NT2/D1 (cell line): ENCODE measurements around the gene SASS6.

Experiments used
- DNase-seq: peaks from one replicate; pipeline ENCODE4 v3.0.0-alpha.2; 2011; ENCODE audit warnings: low read depth, low spot score
- H3K27me3 ChIP-seq: 2 replicates; pipeline ENCODE4 v1.6.0; 2011; ENCODE audit warnings: mild to moderate bottlenecking; ENCODE audit not compliant: insufficient read length, insufficient read depth
- H3K36me3 ChIP-seq: 2 replicates; pipeline ENCODE4 v1.6.1; 2011; ENCODE audit warnings: mild to moderate bottlenecking, low read length, mixed read lengths; ENCODE audit not compliant: insufficient read depth, insufficient read length
- H3K4me1 ChIP-seq: 2 replicates; pipeline ENCODE4 v1.5.1; 2011; ENCODE audit not compliant: insufficient read depth, insufficient read length
- H3K4me3 ChIP-seq: 2 replicates; pipeline ENCODE4 v1.5.1; 2011; ENCODE audit warnings: low read depth; ENCODE audit not compliant: insufficient read length
- H3K9ac ChIP-seq: 2 replicates; pipeline ENCODE4 v1.6.0; 2011; ENCODE audit warnings: low read depth; ENCODE audit not compliant: insufficient read length
- H3K9me3 ChIP-seq: 2 replicates; pipeline ENCODE4 v1.5.1; 2011; ENCODE audit warnings: mild to moderate bottlenecking, low read length; ENCODE audit not compliant: insufficient read depth
- SUZ12 ChIP-seq: IDR thresholded peaks from 2 replicates; pipeline ENCODE4 v1.6.1; 2011; ENCODE audit not compliant: insufficient read length, insufficient read depth; ENCODE audit errors: extremely low read depth
- YY1 ChIP-seq: IDR thresholded peaks from 2 replicates; pipeline ENCODE4 v1.6.1; 2011; ENCODE audit not compliant: insufficient read length, insufficient read depth
- ZNF274 ChIP-seq: IDR thresholded peaks from 2 replicates; pipeline ENCODE4 v1.6.1; 2011; ENCODE audit warnings: mild to moderate bottlenecking, low read depth, low read length

The SASS6 gene, protein sequence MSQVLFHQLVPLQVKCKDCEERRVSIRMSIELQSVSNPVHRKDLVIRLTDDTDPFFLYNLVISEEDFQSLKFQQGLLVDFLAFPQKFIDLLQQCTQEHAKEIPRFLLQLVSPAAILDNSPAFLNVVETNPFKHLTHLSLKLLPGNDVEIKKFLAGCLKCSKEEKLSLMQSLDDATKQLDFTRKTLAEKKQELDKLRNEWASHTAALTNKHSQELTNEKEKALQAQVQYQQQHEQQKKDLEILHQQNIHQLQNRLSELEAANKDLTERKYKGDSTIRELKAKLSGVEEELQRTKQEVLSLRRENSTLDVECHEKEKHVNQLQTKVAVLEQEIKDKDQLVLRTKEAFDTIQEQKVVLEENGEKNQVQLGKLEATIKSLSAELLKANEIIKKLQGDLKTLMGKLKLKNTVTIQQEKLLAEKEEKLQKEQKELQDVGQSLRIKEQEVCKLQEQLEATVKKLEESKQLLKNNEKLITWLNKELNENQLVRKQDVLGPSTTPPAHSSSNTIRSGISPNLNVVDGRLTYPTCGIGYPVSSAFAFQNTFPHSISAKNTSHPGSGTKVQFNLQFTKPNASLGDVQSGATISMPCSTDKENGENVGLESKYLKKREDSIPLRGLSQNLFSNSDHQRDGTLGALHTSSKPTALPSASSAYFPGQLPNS

DNA sequence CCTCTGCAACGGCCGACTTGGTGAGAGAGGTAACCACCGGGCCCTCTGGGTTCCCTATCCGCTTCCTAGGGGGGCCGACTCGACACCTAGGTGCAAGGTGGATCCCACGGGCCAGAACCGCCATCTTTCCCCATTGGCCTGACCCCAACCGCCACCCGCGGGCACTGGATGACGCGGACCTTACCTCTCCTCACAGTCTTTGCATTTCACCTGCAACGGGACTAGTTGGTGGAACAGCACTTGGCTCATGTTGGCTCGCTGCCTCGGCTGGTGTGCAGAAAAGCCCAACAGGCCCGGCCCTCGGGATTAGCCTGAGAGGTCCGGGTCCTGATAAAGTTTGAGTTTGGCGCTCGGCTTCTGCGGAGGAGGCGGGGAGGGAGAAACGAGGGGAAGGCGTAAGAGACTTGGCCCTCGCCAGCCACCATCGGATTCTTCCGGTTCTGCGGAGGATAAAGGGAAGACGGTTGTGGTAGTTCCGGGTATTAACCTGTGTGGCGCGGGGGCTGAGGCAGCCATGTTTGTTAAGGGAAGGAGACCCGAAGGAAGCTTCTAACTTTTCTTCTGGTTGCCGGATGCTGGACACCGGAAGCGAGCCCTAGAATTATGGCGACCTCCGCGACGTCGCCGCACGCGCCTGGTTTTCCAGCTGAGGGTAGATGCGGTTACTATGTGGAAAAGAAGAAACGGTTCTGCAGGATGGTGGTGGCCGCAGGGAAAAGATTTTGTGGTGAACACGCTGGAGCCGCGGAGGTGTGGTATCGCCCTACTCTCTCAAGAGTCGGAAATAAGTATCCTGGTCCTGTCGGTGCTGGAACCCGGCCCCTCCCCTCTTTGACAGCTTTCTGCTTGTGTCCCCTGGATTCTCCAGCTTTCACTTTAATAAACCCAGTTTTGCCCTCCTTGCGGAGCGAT lies at the start of gene SASS6, which contains the start of gene TRMT13:
Gene SASS6, minus strand, starts transcription at position 365 of the 912 bp plus-strand sequence. Its CDS starts 116 bp downstream, at position 249.
Gene TRMT13, plus strand, starts transcription at position 598 of the 912 bp plus-strand sequence. Its CDS starts 6 bp downstream, at position 604.
- Histone ChIP-seq H3K36me3 (peaks cover 14% of the 10 kb centered on the region), H3K4me1 (no peaks in the 10 kb centered on the region)

DNA sequence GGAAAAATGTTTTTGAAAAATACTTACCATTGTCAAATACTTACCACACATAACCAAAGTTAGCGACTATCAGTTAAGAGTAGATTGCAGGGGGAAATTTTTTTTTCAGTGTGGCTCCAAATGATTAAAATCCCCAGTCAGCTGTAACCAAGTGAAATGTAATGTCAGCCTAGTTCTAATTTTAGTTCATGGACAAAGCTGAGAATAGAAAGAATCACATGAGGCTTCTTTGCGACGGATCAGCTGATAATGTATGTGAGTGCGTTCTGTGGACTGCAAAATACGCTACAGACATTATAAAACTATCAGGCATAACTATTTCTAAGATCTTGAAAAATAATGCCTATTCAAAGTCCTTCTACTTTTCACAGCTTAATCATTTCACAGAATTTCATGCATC lies 45.4 kb upstream of the SASS6 start, which contains the start of gene LRRC39:
Gene LRRC39, minus strand, starts transcription at position 166 of the 400 bp plus-strand sequence. CDS start 9,740 bp downstream, outside the sequence.
- H3K9ac ChIP-seq = no peak within 1 kb of the TSS
- H3K36me3 ChIP-seq = no peaks in the 10 kb centered on the region
- H3K4me1 ChIP-seq = no peaks in the 10 kb centered on the region
- DNase-seq = no peak
- no peak for TF ChIP-seq SUZ12
- no peak for TF ChIP-seq ZNF274
- TF ChIP-seq YY1 = no peak
- H3K4me3 ChIP-seq = no peak within 1 kb of the TSS
- no peaks in the 10 kb centered on the region for H3K9me3 ChIP-seq
- H3K27me3 ChIP-seq = no peaks in the 10 kb centered on the region

More for the DNA sequence above, at the start of gene SASS6, which contains the start of gene TRMT13:
- Histone ChIP-seq H3K9ac (peak within 1 kb of the TSS; percentile 93), H3K27me3 (no peaks in the 10 kb centered on the region), H3K9me3 (no peaks in the 10 kb centered on the region), H3K4me3 (peak within 1 kb of the TSS; percentile 98)
- TF ChIP-seq ZNF274 (no peak), YY1 (peak; percentile 98), SUZ12 (no peak)
- DNase-seq = peak; percentile 95

DNA sequence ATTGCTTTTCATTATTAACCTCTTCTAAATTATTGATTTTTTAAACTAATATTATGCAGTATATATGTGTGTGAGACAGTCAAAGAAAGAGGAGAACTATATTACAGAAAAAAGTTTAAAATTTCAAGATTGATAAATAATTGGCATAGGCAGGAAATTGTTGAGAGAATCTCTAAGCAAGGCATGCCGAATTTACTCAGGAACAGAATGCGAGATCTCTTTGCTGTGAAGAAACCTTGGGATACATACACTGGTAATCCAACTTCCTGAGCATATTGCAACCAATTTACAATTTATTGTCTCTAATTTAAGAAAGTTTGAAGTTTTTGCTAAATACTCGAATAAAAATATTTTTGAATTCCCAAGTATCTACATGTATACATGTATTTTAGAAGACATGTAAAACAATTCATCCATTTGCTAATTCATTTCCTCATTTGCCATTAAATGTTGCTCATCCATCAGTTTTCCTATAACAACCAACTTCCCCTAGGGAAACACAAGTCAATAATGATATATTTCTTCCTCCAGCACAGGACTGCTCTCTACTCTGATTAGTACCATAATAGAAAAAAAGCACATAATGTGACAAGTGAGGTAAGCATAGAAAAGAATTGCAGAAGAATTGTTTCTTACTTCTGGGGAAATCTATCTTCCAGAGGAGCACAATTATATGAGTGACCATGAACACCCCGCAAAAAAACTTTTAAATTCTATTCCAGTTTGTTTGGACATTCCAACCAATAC lies 44.7 kb upstream of the SASS6 start:
- H3K27me3 ChIP-seq = no peaks in the 10 kb centered on the region
- H3K9me3 ChIP-seq = no peaks in the 10 kb centered on the region
- no peak for DNase-seq
- no peak for TF ChIP-seq SUZ12
- no peak for TF ChIP-seq ZNF274
- no peak for TF ChIP-seq YY1
- no peak overlapping the region for H3K4me3 ChIP-seq
- no peaks in the 10 kb centered on the region for H3K36me3 ChIP-seq
- H3K4me1 ChIP-seq = no peaks in the 10 kb centered on the region
- H3K9ac ChIP-seq = no peak overlapping the region

DNA sequence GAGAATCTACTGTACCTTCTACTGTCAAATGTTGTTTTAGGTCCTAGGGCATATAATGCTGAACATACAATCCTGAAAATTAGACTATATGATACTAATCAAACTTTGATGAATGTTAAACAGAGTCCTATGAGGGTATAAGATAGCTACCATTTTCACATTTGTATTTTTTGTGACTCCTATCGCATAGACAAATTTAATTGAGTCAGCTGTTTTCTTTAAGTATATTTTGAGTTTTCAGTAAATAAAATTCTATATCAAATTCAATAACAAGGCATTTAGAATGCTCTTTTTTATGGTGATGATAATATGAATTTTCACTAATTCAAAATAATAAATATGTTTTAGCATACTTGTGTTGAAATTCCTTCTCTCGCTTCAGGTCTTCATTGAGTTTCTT lies 35.3 kb upstream of the SASS6 start:
- Histone ChIP-seq H3K36me3 (no peaks in the 10 kb centered on the region), H3K27me3 (no peaks in the 10 kb centered on the region), H3K4me3 (no peak overlapping the region), H3K9ac (no peak overlapping the region), H3K4me1 (no peaks in the 10 kb centered on the region), H3K9me3 (no peaks in the 10 kb centered on the region)
- no peak for TF ChIP-seq SUZ12
- TF ChIP-seq YY1 = no peak
- TF ChIP-seq ZNF274 = no peak
- no peak for DNase-seq

DNA sequence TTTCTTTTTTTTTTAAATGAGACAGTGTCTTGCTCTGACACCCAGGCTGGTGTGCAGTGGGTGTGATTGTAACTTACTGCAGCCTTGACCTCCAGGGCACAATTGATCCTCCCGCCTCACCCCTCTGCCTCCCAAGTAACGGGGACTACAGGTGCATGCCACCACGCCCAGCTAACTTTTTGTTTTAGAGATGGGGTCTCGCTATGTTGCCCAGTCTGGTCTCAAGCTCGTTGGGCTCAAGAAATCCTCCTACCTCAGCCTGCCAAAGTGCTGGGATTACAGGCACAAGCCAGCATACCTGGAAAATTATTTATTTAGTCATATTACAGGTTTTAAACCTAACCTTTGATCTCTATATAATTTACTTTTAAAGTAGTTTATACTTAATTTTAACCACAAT lies 32.0 kb upstream of the SASS6 start:
- Histone ChIP-seq H3K27me3 (no peaks in the 10 kb centered on the region), H3K36me3 (no peaks in the 10 kb centered on the region), H3K9ac (no peak overlapping the region), H3K4me1 (no peaks in the 10 kb centered on the region), H3K9me3 (no peaks in the 10 kb centered on the region), H3K4me3 (no peak overlapping the region)
- TF ChIP-seq YY1 = no peak
- no peak for TF ChIP-seq ZNF274
- no peak for TF ChIP-seq SUZ12
- no peak for DNase-seq

DNA sequence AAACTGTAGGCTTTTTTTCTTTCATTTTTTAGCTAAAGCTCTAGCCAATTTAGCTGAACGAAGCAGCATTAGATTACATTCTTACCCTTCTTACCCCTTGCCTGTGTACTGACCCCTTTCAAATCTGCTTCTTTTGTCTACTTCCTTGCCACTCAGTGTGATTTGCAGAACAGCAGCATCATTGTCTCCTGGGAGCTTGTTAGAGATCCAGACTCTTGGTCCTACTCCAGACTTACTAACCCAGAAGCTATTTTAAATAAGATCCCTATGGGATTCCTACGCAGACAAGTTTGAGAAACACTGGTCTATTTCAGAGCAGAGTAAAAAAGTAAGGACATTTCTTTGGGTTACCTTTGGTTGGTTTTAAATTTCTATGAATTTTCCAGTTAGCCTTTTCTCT lies 31.5 kb upstream of the SASS6 start:
- no peak overlapping the region for H3K9ac ChIP-seq
- DNase-seq = no peak
- H3K27me3 ChIP-seq = no peaks in the 10 kb centered on the region
- no peaks in the 10 kb centered on the region for H3K36me3 ChIP-seq
- no peaks in the 10 kb centered on the region for H3K4me1 ChIP-seq
- TF ChIP-seq SUZ12 (no peak), ZNF274 (no peak), YY1 (no peak)
- no peak overlapping the region for H3K4me3 ChIP-seq
- no peaks in the 10 kb centered on the region for H3K9me3 ChIP-seq
